Ascending aorta (tissue), 2 donors: ENCODE data around the gene FBXO21. TPM values are rescaled to one million over a fixed set of nuclear protein-coding genes. Genes with fewer than 3 reads are reported as not detected.

Source experiments
- DNase-seq, 2 donors: peaks; one replicate each; pipeline ENCODE4 v3.0.0-alpha.2; 2019; ENCODE audit warnings: low spot score in 2 of 2
- H3K27ac ChIP-seq, 2 donors: fragments of 200-600 bp; sonication (generic); one replicate each; pipeline ENCODE4 v1.5.1; 2016 to 2017; ENCODE audit warnings: mild to moderate bottlenecking in 1 of 2
- H3K27me3 ChIP-seq: fragments of 200-600 bp; sonication (generic); one replicate; pipeline ENCODE4 v1.5.1; 2017
- H3K36me3 ChIP-seq, 2 donors: fragments of 200-600 bp; sonication (generic); one replicate each; pipeline ENCODE4 v1.5.1; 2016
- H3K4me1 ChIP-seq, 2 donors: fragments of 200-600 bp; sonication (generic); one replicate each; pipeline ENCODE4 v1.5.1; 2016 to 2017; ENCODE audit warnings: mild to moderate bottlenecking in 1 of 2
- H3K4me3 ChIP-seq, 2 donors: fragments of 200-600 bp; sonication (generic); one replicate each; pipeline ENCODE4 v1.5.1; 2016 to 2017; ENCODE audit warnings: mild to moderate bottlenecking in 1 of 2
- H3K9me3 ChIP-seq, 2 donors: fragments of 200-600 bp; sonication (generic); one replicate each; pipeline ENCODE4 v1.5.1; 2016
- intact Hi-C: fragments of 100-400 bp; cut with DNase I; formaldehyde crosslinking; loops from one replicate; pipeline ENCODE4 v1.15.1; 2023
- total RNA-seq: library from RNA; depleted of rRNA; stranded (reverse); fragments of >200 nt; gene quantifications from one replicate; pipeline ENCODE4 v1.1.0, GENCODE V29; 2016
- TF ChIP-seq, protein P1 (sequence below), 3 experiments: fragments of 200-600 bp in 2 of 3; fragments of 450-650 bp in 1 of 3; sonication (generic) in 2 of 3; IDR thresholded peaks; one replicate each; pipeline ENCODE4 v1.5.1; 2016 to 2019; ENCODE audit warnings: antibody characterized with exemption in 3 of 3, mild to moderate bottlenecking in 1 of 3, moderate library complexity in 1 of 3

Gene FBXO21
- total RNA-seq, 1 donor from 2014 or later = 35.9 TPM

DNA sequence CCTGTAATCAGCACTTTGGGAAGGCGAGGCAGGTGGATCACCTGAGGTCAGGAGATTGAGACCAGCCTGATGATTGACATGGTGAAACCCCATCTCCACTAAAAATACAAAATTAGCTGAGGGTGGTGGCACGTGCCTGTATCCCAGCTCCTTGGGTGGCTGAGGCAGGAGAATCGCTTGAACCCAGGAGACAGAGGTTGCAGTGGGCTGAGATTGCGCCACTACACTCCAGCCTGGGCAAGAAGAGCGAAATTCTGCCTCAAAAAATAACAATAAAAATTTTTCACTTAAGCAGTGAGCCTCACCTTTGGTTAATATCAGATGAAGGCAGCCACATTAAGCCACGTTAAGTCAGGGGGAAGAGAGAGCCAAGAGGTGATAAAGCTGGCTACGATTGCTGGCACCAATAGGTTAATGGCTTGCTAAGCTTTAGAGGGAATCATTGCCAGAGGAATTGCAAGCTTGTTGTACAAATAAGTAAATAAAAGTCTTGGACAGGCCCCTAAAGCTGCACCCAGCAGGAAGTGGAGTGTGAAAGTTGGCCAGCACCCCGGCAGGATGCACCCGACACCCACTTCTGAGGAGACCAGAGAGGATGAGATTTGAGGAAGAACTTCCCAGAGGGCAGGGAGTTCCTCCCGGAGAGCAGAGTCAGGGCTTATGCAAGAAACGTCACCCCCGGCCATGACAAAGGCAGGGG is 49.7 kb downstream of the FBXO21 start:
- intact Hi-C loops = no loop called here
- DNase-seq = no peak
- TF ChIP-seq, protein P1, sequence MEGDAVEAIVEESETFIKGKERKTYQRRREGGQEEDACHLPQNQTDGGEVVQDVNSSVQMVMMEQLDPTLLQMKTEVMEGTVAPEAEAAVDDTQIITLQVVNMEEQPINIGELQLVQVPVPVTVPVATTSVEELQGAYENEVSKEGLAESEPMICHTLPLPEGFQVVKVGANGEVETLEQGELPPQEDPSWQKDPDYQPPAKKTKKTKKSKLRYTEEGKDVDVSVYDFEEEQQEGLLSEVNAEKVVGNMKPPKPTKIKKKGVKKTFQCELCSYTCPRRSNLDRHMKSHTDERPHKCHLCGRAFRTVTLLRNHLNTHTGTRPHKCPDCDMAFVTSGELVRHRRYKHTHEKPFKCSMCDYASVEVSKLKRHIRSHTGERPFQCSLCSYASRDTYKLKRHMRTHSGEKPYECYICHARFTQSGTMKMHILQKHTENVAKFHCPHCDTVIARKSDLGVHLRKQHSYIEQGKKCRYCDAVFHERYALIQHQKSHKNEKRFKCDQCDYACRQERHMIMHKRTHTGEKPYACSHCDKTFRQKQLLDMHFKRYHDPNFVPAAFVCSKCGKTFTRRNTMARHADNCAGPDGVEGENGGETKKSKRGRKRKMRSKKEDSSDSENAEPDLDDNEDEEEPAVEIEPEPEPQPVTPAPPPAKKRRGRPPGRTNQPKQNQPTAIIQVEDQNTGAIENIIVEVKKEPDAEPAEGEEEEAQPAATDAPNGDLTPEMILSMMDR (IDR thresholded peaks at IDR 0.05) = no peak

DNA sequence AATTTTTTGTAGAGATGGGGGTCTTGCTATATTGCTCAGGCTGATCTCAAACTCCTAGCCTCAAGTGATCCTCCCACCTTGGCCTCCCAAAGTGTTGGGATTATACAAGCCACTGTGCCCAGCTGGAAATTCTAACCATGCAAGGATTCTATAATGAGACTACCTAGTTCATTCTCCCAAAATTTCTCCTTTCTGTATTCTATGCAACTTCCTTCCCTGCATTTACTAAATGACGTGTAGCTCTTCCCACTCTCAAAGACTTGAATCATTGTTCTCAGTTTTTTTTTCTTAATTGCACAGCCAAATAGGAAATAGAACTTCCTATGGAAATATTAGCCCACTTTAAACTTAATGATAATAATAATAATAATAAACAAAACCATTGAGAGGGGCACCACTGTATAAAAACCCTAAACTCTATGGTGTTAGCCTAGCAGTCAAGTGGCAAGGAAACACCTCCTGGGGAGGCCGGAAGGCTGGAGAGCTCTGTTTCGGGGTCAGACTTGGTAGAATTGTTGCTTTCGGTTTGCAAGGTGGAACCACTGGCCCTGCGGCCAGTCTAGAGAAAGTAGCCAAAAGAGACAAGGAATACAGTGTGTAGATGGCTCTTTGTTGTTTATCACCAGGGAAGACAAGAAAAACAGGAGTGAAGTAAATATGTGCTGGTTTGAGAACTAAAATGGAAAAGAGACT is 51.1 kb downstream of the FBXO21 start:
- Histone ChIP-seq H3K27ac (no peak overlapping the region), H3K4me3 (no peak overlapping the region), H3K27me3 (no peaks in the 10 kb centered on the region), H3K36me3 (peaks cover 1 to 3% of the 10 kb centered on the region in 2 donors), H3K9me3 (no peaks in the 10 kb centered on the region), H3K4me1 (no peaks in the 10 kb centered on the region)
- intact Hi-C loops = no loop called here
- TF ChIP-seq, protein P1 (IDR thresholded peaks at IDR 0.05) = no peak
- no peak for DNase-seq

More for the DNA sequence above, 49.7 kb downstream of the FBXO21 start:
- Histone ChIP-seq H3K4me1 (no peaks in the 10 kb centered on the region), H3K9me3 (no peaks in the 10 kb centered on the region), H3K27me3 (no peaks in the 10 kb centered on the region), H3K4me3 (no peak overlapping the region), H3K36me3 (peaks cover 10 to 15% of the 10 kb centered on the region in 2 donors), H3K27ac (no peak overlapping the region)

DNA sequence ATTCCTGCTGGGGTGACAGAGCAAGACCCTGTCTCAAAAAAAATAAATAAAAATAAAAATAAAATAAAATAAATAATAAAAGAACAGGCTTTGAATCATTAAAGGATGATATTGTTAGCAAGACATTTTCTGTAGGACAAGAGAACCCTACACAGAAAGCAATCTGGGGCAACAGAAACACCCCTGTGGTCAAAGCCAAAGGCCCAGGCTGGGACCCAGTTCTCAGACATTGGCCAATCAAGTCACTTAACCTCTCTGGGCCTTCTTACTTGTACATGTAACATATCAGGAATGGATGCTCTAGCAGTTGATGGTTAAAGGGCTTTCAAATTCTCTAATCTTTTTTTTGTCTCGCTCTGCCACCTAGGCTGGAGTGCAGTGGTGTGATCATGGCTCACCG is 55.5 kb downstream of the FBXO21 start:
- no peak for DNase-seq
- H3K9me3 ChIP-seq = no peaks in the 10 kb centered on the region
- H3K36me3 ChIP-seq = no peaks in the 10 kb centered on the region
- H3K4me1 ChIP-seq = no peaks in the 10 kb centered on the region
- no peaks in the 10 kb centered on the region for H3K27me3 ChIP-seq
- TF ChIP-seq, protein P1 (IDR thresholded peaks at IDR 0.05) = no peak
- intact Hi-C loops = no loop called here
- H3K27ac ChIP-seq = no peak overlapping the region
- no peak overlapping the region for H3K4me3 ChIP-seq

DNA sequence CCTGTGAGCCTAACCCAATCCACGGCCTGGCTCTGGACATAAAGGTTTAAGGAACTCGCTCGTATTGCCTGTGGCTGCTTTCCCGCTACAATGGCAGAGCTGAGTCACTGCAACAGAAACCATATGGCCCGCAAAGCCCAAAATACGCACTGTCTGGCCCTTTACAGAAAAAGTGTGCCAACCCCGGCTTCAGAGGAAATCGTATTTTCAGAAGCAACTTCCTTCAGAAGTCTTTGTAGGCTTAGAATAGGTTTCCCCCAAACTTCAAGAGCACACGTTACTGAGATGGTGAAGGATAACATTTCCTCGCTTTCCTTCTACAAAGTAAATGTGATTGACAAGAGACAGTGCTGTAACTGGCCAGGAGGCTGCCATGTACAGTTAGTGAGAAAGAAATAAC is 56.2 kb downstream of the FBXO21 start:
- H3K4me1 ChIP-seq = no peaks in the 10 kb centered on the region
- intact Hi-C loops = no loop called here
- H3K4me3 ChIP-seq = no peak overlapping the region
- no peaks in the 10 kb centered on the region for H3K9me3 ChIP-seq
- no peaks in the 10 kb centered on the region for H3K27me3 ChIP-seq
- H3K27ac ChIP-seq = no peak overlapping the region
- no peaks in the 10 kb centered on the region for H3K36me3 ChIP-seq
- TF ChIP-seq, protein P1 (IDR thresholded peaks at IDR 0.05) = no peak
- DNase-seq = no peak

DNA sequence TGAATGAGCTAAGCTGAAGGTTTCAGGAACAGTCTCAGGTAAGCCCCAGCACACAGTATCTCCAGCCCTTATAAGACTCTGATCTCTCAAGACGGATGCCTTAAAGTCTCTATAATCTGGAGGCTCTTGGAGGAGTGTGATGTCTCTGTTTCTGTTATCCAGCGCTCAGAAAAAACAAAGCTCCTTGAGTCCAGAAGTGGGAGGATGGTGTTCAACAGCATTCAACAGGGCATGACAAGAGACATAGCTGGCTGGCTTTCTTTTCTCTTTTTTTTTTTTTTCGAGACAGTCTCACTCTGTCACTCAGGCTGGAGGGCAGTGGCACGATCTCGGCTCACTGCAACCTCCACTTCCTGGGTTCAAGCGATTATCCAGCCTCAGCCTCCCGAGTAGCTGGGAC is 59.5 kb downstream of the FBXO21 start:
- H3K9me3 ChIP-seq = no peaks in the 10 kb centered on the region
- H3K4me1 ChIP-seq = no peaks in the 10 kb centered on the region
- no peaks in the 10 kb centered on the region for H3K36me3 ChIP-seq
- no peak for DNase-seq
- H3K4me3 ChIP-seq = no peak overlapping the region
- intact Hi-C loops = no loop called here
- no peaks in the 10 kb centered on the region for H3K27me3 ChIP-seq
- H3K27ac ChIP-seq = no peak overlapping the region
- TF ChIP-seq, protein P1 (IDR thresholded peaks at IDR 0.05) = no peak
